Stimulated activated CD4-positive, alpha-beta T cell treated with anti-CD3 and anti-CD28 coated beads, Interleukin-4, amount 100 ng/mL, for 48 hours (primary cell): ENCODE data around the gene UBXN2A.
A peak's percentile ranks its signal among the peaks of the same experiment; 100 is the strongest.

Source experiments
- DNase-seq, 2 donors: peaks; one replicate each; pipeline ENCODE4 v3.0.0-alpha.2; 2020; ENCODE audit warnings: low read depth in 2 of 2

The UBXN2A gene

DNA sequence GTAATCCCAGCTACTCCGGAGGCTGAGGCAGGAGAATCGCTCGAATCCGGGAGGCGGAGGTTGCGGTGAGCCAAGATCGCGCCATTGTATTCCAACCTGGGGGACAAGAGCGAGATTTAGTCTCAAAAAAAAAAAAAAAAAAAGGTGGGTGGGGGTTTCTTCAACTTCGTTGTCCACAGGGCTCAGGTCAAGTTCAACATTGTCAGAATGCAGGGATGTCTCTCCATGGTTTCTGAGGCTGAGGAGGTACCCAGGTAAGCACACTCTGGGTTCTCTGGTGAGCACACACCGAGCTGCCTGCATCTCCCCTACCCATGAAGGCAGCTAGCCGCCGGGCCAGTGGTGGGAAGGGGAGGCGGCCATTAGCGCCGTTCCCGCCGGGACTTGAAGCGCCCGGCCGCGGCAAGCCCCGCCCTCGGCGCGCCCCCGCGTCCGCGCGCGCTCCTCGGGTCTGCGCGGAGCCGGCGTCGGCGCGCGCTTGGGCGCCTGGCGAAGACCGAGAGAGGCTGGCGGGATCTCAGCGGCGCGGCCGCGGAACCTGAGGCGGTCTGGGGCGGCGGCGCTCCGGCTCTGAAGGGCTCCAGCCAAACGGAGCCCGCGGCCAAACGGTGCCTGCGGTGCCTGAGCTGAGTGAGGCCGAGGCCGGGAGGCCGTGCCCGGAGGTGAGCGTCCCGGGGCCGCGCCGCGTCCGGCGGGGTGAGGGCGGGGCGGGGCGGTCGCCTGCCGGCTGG is at the start of gene UBXN2A:
UBXN2A (plus strand) TSS at position 477 of the 731 bp plus-strand sequence. CDS start 17,852 bp downstream, outside the sequence.
- peak; percentile 54 to 70 for DNase-seq

- no peak for DNase-seq
Measured at GRCh38 chr2:23900133-23900532, 40.1 kb upstream of the UBXN2A start.

- no peak for DNase-seq
Measured at GRCh38 chr2:23900541-23901322, 39.5 kb upstream of the UBXN2A start.

GRCh38 chr2:23901966-23902846 is 38.1 kb upstream of the UBXN2A start:
- DNase-seq: no peak

- DNase-seq: no peak
Measured at GRCh38 chr2:23903034-23903433, 37.2 kb upstream of the UBXN2A start.

DNA sequence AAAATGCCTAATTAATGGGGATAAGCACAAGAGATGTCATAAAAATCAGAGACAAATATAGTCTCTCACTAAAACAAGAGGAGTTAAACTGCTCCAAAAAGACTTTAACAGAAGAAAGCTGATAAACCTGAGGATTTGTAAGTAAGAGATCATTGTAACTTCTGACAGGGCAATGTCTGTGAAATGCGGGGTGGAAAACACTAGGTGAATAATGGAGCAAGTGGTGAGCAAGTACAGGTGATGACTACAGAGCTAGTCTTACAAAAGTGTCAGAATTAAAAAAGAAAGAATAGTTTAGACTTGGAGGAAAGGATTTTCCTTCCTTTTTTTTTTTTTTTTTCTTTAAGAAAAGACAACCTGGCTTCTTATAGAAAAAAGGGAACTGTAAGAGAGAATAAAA is 36.0 kb upstream of the UBXN2A start:
- DNase-seq: no peak

- no peak for DNase-seq
Measured at GRCh38 chr2:23904692-23905091, 35.6 kb upstream of the UBXN2A start.

- no peak for DNase-seq
Measured at GRCh38 chr2:23905155-23905554, 35.1 kb upstream of the UBXN2A start.

DNA sequence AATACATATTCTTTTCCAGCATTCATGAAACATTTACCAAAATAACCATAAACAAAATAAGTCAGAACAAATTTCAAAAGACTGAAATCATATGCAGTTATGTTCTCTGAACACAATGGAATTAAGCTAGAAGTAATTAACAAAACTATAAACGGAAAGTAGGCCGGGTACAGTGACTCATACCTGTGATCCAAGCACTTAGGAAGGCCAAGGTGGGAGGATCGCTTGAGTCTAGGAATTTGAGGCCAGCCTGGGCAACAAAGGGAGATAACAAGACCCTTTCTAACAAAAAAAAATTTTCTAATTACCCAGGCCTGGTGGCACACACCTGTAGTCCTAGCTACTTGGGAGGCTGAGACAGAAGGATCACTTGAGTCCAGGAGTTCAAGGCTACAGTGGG is 28.2 kb upstream of the UBXN2A start:
- no peak for DNase-seq

- no peak for DNase-seq
Measured at GRCh38 chr2:23915327-23915726, 24.9 kb upstream of the UBXN2A start.

- DNase-seq: no peak
Measured at GRCh38 chr2:23916727-23917405, 23.4 kb upstream of the UBXN2A start.

DNA sequence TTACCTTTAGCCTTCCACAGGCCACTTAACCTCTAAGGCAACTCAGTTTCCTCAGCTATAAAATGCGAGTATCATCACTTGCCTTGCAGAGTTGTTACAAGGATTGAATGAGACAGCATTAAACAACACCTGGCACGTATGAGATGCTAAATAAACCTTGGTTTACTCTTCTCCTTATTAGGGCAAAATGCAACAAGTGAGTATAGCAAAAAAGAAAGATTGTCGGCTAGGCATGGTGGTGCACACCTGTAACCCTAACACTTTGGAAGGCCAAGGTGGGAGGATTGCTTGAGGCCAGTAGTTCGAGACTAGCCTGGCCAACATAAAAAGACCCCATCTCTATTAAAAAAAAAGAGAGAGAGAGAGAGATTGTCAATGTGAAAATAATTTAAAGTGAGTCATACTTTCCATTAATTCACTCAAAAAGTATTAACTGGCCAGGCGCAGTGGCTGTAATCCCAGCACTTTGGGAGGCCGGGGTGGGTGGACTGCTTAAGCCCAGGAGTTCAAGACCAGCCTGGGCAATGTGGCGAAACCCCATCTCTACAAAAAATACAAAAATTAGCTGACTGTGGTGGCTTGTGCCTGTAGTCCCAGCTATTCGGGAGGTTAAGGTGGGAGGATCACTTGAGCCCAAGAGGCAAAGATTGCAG is 21.3 kb upstream of the UBXN2A start:
- no peak for DNase-seq

- no peak for DNase-seq
Measured at GRCh38 chr2:23924589-23925359, 15.5 kb upstream of the UBXN2A start.

GRCh38 chr2:23925702-23926289 is 14.5 kb upstream of the UBXN2A start:
- DNase-seq: peak in 1 of 2 donors; percentile 57

GRCh38 chr2:23926290-23926749 is 13.9 kb upstream of the UBXN2A start:
- peak; percentile 16 to 32 for DNase-seq

GRCh38 chr2:23926750-23927571 is 13.3 kb upstream of the UBXN2A start, which contains the start of gene ATAD2B:
TSS of gene ATAD2B (minus strand) at chr2:23927123. CDS start at chr2:23926770, 353 bp downstream.
- DNase-seq: peak; percentile 89 to 90

GRCh38 chr2:23934259-23934658 is 6.0 kb upstream of the UBXN2A start:
- DNase-seq: no peak

DNA sequence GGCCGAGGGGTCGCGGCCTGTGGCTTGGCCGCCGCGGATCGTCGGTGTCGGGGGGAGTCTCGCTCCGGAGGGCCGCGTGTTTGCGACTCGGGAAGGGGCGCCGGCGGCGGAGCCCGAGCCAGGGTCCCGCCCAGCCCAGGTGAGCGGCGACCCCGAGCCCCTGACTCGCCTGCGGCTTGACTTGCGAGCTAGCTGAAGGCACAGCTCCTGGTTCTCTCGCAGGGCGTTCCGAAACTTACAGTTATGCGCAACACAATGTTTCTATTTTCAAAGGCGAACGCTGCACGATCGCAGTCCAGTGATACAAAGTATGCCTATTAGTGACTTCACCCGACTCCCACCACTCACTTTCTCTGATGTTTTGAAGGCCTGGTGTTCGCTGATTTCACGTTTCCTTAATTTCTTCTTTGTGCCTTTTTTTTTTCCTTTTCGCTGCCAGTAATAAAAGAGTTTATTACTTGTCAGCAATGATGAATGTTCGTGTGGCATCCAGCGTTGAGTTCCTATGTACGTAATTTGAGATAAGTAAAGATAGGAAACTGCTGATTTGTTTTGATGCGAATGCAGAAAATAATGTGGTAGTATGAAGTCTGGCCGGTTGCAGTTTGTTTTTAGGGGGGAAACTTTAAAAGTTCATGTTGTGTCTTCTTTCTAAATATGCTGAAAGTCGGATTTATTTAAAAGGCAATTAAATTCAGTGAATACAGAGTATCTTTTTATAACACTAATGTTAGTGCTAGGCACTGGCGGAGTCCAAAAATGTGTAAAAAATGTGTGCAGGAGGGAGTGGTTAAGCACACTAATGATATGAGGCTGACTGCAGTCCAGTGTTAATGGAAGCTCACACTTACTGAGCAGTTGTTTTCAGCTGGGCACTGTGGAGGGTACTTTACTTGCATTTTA is 706 bp downstream of the UBXN2A start:
- DNase-seq: peak; percentile 22 to 30
